A673 (cell line): ENCODE results near the gene YJEFN3. TPM values are rescaled to one million over a fixed set of nuclear protein-coding genes. Genes with fewer than 3 reads are reported as not detected.

ENCODE experiments used
- Bru-seq: library from RNA; stranded (reverse); fragments of 400-500 nt; gene quantifications from one replicate; lab custom pipeline; 2021; lab: Mats Ljungman, UMichigan
- BruChase-seq, 2 experiments: library from RNA; stranded (reverse); fragments of 400-500 nt; gene quantifications; one replicate each; lab custom pipeline; 2021; lab: Mats Ljungman, UMichigan
- BruUV-seq: library from RNA; stranded (reverse); fragments of 400-500 nt; replicated peaks from 2 replicates; lab custom pipeline; 2021; lab: Mats Ljungman, UMichigan
- CTCF ChIA-PET: fragments of 300-600 bp; sonication (Branson Sonifier 250); formaldehyde crosslinking; loops from one replicate; lab custom pipeline; 2022; ENCODE audit warnings: antibody characterized with exemption; lab: Charles Lee
- POLR2A ChIA-PET: fragments of 300-600 bp; sonication (Branson Sonifier 250); formaldehyde crosslinking; loops from one replicate; lab custom pipeline; 2022; ENCODE audit warnings: antibody characterized with exemption; ENCODE audit not compliant: low non-redundant PET; lab: Charles Lee
- DNase-seq: peaks from one replicate; pipeline ENCODE4 v3.0.0-alpha.2; 2015; ENCODE audit warnings: low spot score
- H3K27ac ChIP-seq: fragments of 200-600 bp; sonication (generic); 2 replicates; pipeline ENCODE4 v1.5.1; 2016; ENCODE audit warnings: mixed run types, low read depth, mild to moderate bottlenecking, mixed read lengths, antibody characterized with exemption, low read length; ENCODE audit not compliant: poor library complexity, severe bottlenecking
- H3K27me3 ChIP-seq: fragments of 200-600 bp; sonication (generic); replicated peaks from 2 replicates; pipeline ENCODE4 v1.6.1; 2017; ENCODE audit warnings: mixed run types, low read depth, mild to moderate bottlenecking, mixed read lengths, antibody characterized with exemption, low read length; ENCODE audit not compliant: insufficient read depth, poor library complexity
- H3K36me3 ChIP-seq: fragments of 200-600 bp; sonication (generic); 2 replicates; pipeline ENCODE4 v1.6.1; 2016; ENCODE audit warnings: mixed run types, mild to moderate bottlenecking, mixed read lengths, antibody characterized with exemption, low read length; ENCODE audit not compliant: insufficient read depth, poor library complexity, severe bottlenecking
- H3K4me1 ChIP-seq: fragments of 200-600 bp; sonication (generic); 2 replicates; pipeline ENCODE4 v1.6.1; 2017; ENCODE audit warnings: mixed run types, mild to moderate bottlenecking, mixed read lengths, antibody characterized with exemption, low read length; ENCODE audit not compliant: insufficient read depth, poor library complexity, severe bottlenecking
- H3K4me3 ChIP-seq: fragments of 200-600 bp; sonication (generic); 2 replicates; pipeline ENCODE4 v1.5.1; 2016; ENCODE audit warnings: low read depth, mixed run types, mild to moderate bottlenecking, mixed read lengths, low read length; ENCODE audit not compliant: poor library complexity, severe bottlenecking
- H3K9me3 ChIP-seq: fragments of 200-600 bp; sonication (generic); 2 replicates; pipeline ENCODE4 v1.6.1; 2016; ENCODE audit warnings: mixed run types, low read depth, mild to moderate bottlenecking, mixed read lengths, antibody characterized with exemption, low read length; ENCODE audit not compliant: poor library complexity, severe bottlenecking
- EZH2 ChIP-seq: fragments of 200-600 bp; sonication (generic); IDR thresholded peaks from 2 replicates; pipeline ENCODE4 v1.6.1; 2017; ENCODE audit warnings: borderline replicate concordance, low read depth, mild to moderate bottlenecking, mixed read lengths, antibody characterized with exemption, low read length; ENCODE audit not compliant: poor library complexity, severe bottlenecking
- intact Hi-C: fragments of 100-400 bp; cut with micrococcal nuclease; formaldehyde crosslinking; loops from one replicate; pipeline ENCODE4 v1.10.0; 2022; ENCODE audit not compliant: unreplicated experiment
- long read RNA-seq: library from polyadenylated mRNA; stranded (forward); transcript quantifications from one replicate; pipeline ENCODE4 v2.0.0, GENCODE V29; 2022
- total RNA-seq: library from RNA; stranded (reverse); gene quantifications from 2 replicates; pipeline ENCODE4 v1.2.3, GENCODE V29; 2021
- TF ChIP-seq, protein P1 (sequence below): fragments of 300-800, 200-600 bp; sonication (generic); conservative IDR thresholded peaks from 2 replicates; pipeline ENCODE4 v1.5.1; 2017; ENCODE audit warnings: low read depth, mild to moderate bottlenecking, antibody characterized with exemption, low read length, moderate library complexity, mixed read lengths

Gene YJEFN3, protein sequence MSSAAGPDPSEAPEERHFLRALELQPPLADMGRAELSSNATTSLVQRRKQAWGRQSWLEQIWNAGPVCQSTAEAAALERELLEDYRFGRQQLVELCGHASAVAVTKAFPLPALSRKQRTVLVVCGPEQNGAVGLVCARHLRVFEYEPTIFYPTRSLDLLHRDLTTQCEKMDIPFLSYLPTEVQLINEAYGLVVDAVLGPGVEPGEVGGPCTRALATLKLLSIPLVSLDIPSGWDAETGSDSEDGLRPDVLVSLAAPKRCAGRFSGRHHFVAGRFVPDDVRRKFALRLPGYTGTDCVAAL
- 8.6 TPM in 2 replicates for total RNA-seq
- percentile 52 among the genes with signal in this experiment for Bru-seq, nascent RNA
- BruChase-seq, experiment 1, labeled RNA remaining after a 2-hour chase = percentile 72 among the genes with signal in this experiment
- BruChase-seq, experiment 2, labeled RNA remaining after a 6-hour chase = percentile 88 among the genes with signal in this experiment
- long read RNA-seq, partial matches to known transcripts = 0 of 2 reads
- long read RNA-seq, other reads (novel, unspliced or antisense) = 2 of 2 reads

DNA sequence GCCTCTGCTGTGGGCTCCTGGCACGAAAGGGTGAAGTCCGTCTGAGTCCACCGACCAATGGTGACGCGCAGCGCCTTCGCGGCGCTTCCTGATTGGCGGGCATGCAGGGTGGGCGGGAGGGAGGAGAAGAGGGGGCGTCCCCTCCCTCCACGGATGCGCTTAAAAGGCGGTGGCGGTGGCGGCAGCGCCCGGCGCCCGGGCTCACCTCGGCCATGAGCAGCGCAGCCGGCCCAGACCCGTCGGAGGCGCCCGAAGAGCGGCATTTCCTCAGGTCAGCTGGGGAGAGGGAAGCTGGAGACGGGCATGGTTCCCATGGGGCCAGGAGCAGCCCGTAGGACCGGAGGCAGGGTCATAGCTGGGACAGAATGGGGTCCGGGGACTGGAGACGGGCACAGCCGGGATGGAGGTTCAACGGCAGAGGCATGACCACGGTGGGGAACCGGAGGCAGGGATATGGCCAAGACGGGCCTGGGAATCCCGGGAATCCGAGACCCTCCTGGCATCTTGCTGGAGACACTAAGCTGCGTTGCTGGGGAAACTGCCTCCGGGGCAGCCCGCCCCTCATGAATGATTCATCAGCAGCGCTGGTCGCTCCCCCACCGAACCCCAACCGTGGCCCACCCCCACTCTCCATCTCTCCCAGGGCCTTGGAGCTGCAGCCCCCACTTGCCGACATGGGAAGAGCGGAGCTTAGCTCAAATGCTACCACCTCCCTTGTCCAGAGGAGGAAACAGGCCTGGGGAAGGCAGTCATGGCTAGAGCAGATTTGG lies at the start of gene YJEFN3:
Gene YJEFN3 (plus strand): TSS at position 191 of the 770 bp plus-strand sequence. CDS start 22 bp downstream, at position 213.
- ChIA-PET CTCF (interaction anchor here (0.6 kb wide), 1 partner anchor 373 kb away, joined by 3 read pairs; no protein-coding TSS in a partner anchor), POLR2A (interaction anchor here (0.7 kb wide), 1 partner anchor 9 kb away, joined by 3 read pairs; no protein-coding TSS in a partner anchor)
- no peak for TF ChIP-seq EZH2
- TF ChIP-seq, protein P1, sequence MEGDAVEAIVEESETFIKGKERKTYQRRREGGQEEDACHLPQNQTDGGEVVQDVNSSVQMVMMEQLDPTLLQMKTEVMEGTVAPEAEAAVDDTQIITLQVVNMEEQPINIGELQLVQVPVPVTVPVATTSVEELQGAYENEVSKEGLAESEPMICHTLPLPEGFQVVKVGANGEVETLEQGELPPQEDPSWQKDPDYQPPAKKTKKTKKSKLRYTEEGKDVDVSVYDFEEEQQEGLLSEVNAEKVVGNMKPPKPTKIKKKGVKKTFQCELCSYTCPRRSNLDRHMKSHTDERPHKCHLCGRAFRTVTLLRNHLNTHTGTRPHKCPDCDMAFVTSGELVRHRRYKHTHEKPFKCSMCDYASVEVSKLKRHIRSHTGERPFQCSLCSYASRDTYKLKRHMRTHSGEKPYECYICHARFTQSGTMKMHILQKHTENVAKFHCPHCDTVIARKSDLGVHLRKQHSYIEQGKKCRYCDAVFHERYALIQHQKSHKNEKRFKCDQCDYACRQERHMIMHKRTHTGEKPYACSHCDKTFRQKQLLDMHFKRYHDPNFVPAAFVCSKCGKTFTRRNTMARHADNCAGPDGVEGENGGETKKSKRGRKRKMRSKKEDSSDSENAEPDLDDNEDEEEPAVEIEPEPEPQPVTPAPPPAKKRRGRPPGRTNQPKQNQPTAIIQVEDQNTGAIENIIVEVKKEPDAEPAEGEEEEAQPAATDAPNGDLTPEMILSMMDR = no peak
- peak; percentile 69 for DNase-seq
- no peak within 1 kb of the TSS for H3K27ac ChIP-seq
- no peak within 1 kb of the TSS for H3K4me3 ChIP-seq
- no peaks in the 10 kb centered on the region for H3K9me3 ChIP-seq
- intact Hi-C loops = no loop called here
- no peaks in the 10 kb centered on the region for H3K27me3 ChIP-seq
- peaks cover 9% of the 10 kb centered on the region for H3K36me3 ChIP-seq
- no TSS peak for BruUV-seq
- H3K4me1 ChIP-seq = peaks cover 10% of the 10 kb centered on the region

DNA sequence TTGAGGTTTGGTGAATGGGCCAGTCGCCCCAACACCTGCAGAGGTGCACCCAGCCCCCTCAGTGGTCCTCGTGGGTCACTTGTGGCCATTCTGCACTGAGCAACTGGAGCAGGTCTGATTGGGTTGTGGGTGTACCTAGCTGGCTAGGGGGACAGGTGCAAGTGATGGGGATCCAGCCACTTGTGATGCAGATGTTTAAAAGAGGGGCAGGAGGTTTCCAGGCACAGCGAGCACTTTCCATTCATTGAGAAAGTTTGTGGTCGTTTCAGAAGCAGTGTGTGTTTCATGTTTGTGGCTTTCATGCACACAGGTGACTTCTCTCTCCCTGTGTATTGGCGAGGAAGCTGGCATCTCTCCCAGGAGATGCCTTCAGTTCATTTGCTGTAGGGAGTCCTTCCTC lies 48.0 kb upstream of the YJEFN3 start:
- intact Hi-C loops = no loop called here
- no peak for TF ChIP-seq EZH2
- TF ChIP-seq, protein P1 = no peak
- Histone ChIP-seq H3K36me3 (no peaks in the 10 kb centered on the region), H3K9me3 (no peaks in the 10 kb centered on the region), H3K27me3 (no peaks in the 10 kb centered on the region), H3K27ac (no peak overlapping the region), H3K4me1 (no peaks in the 10 kb centered on the region), H3K4me3 (no peak overlapping the region)
- no peak for DNase-seq
- POLR2A ChIA-PET = no interaction called here
- no TSS peak for BruUV-seq
- CTCF ChIA-PET = no interaction called here

DNA sequence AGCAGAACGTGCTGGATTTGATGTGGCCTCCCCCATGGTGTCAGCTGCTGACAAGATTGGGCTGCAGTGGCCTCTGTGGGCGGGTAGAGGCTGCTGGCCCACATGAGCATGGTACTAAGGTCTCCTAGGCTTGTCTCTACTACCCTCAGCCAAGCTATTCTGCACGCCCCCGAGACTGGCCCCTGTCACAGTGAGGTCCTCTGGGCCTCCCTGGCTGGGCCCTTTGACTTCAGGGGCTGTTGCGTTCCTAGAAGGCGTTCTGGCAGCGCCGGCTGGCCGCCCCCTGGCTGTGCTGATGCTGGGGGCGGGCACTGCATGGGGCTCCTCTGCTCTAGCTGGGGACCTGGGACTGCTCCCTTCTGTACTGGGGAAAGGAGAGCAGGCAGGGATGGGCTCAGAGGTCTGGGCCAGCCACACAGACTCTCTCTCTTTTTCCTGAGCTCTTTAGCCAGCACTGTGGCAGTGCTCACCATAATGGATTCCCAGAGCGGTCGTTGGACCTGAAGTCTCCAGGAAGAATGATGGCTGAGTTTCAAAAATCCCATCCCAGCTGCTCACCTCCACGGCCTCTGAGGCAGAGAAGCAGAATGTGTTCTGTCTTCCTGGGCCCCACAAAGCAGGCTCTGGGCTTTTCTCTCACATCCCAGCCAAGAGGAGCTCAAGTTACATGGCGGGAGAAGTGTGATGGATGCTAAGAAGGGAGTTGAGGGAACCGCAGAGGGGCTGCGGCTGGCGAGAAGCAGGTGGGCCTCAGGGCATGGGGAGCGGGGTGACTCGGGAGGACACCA lies 45.7 kb upstream of the YJEFN3 start:
- POLR2A ChIA-PET = no interaction called here
- no peaks in the 10 kb centered on the region for H3K27me3 ChIP-seq
- intact Hi-C loops = no loop called here
- DNase-seq = no peak
- no TSS peak for BruUV-seq
- H3K4me1 ChIP-seq = peaks cover 2% of the 10 kb centered on the region
- peak overlapping the region; percentile 37 for H3K27ac ChIP-seq
- H3K4me3 ChIP-seq = no peak overlapping the region
- no peaks in the 10 kb centered on the region for H3K9me3 ChIP-seq
- no peaks in the 10 kb centered on the region for H3K36me3 ChIP-seq
- TF ChIP-seq, protein P1 = no peak
- no peak for TF ChIP-seq EZH2
- CTCF ChIA-PET = interaction anchor here (0.6 to 0.7 kb wide), 2 partner anchors 117 to 278 kb away, joined by 3 read pairs; no protein-coding TSS in a partner anchor
